ENCODE data around the gene PANK4. TPM values are rescaled to one million over a fixed set of nuclear protein-coding genes. Genes with fewer than 3 reads are reported as not detected.

Gene PANK4
- total RNA-seq, 1 donor from 2014 or later, result 26.3 TPM

DNA sequence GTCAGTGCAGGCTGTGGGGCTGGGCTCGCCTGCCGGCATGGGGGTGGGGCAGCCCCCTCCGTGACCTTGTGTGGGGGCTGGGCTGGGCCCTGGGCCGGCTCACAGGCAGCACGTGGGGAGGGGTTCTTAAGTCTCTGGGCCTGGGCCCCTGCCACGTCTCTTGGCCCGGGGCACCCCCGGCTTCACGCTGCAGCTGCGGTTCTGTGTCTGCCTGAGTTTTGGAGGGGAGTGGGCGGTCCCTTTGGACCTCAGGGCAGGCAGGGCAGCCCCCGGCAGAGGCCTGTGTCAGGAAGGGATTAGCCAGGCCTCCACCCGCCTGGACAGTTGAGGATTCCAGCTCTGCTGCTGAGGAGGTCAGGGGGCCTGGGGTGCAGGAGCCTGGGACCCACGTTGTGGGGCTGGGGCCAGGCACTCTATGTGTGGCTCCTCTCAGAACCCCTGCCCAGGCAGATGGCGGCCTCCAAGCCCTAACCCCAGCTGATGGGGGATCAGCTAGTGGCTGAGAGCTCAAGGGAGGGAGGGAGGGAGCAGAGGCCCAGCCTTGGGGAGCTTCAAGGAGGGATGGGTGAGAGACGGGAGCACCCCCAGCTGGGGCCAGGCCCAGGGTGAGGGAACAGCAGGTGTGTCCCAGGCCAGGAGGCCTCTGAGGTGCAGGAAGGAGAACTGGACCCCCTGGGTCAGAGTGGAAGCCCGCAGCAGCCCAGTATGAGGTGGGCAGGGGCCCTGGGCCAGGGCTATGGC is 52.1 kb downstream of the PANK4 start:
- no peak for TF ChIP-seq EZH2 (IDR thresholded peaks at IDR 0.05; ENCODE audit: insufficient read depth, low read length)
- TF ChIP-seq, protein P1, sequence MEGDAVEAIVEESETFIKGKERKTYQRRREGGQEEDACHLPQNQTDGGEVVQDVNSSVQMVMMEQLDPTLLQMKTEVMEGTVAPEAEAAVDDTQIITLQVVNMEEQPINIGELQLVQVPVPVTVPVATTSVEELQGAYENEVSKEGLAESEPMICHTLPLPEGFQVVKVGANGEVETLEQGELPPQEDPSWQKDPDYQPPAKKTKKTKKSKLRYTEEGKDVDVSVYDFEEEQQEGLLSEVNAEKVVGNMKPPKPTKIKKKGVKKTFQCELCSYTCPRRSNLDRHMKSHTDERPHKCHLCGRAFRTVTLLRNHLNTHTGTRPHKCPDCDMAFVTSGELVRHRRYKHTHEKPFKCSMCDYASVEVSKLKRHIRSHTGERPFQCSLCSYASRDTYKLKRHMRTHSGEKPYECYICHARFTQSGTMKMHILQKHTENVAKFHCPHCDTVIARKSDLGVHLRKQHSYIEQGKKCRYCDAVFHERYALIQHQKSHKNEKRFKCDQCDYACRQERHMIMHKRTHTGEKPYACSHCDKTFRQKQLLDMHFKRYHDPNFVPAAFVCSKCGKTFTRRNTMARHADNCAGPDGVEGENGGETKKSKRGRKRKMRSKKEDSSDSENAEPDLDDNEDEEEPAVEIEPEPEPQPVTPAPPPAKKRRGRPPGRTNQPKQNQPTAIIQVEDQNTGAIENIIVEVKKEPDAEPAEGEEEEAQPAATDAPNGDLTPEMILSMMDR (IDR thresholded peaks at IDR 0.05; ENCODE audit: insufficient read depth, low read depth, low read length), result no peak
- no peaks in the 10 kb centered on the region for H3K4me1 Mint-ChIP-seq (ENCODE audit: low read depth, unreplicated experiment)
- no peaks in the 10 kb centered on the region for H3K36me3 Mint-ChIP-seq (ENCODE audit: low read depth, unreplicated experiment)
- no peaks in the 10 kb centered on the region for H3K36me3 ChIP-seq (ENCODE audit: insufficient read depth, low read length)
- no peak overlapping the region for H3K4me3 Mint-ChIP-seq (ENCODE audit: unreplicated experiment)
- H3K27ac Mint-ChIP-seq (ENCODE audit: unreplicated experiment), result no peak overlapping the region
- no peaks in the 10 kb centered on the region for H3K4me1 ChIP-seq (ENCODE audit: insufficient read depth, low read length)
- H3K9me3 Mint-ChIP-seq (ENCODE audit: unreplicated experiment), result no peaks in the 10 kb centered on the region
- DNase-seq (ENCODE audit: low read depth) (no peak), FAIRE-seq (no peak)
- no peaks in the 10 kb centered on the region for H3K27me3 ChIP-seq (ENCODE audit: insufficient read depth, low read length)
- no peaks in the 10 kb centered on the region for H3K79me2 ChIP-seq (ENCODE audit: insufficient read depth, low read length)
- H3K27ac ChIP-seq (ENCODE audit: low read depth, low read length), result no peak overlapping the region
- no peak overlapping the region for H3K9ac ChIP-seq (ENCODE audit: low read length)
- peaks cover 3% of the 10 kb centered on the region for H3K27me3 Mint-ChIP-seq (ENCODE audit: low read depth, unreplicated experiment)
- H3K4me3 ChIP-seq (ENCODE audit: insufficient read depth, low read depth, low read length), result no peak overlapping the region
- H3K4me2 ChIP-seq (ENCODE audit: low read length), result no peak overlapping the region
- no peak overlapping the region for H2AFZ ChIP-seq (ENCODE audit: low read depth, low read length)
- no peaks in the 10 kb centered on the region for H4K20me1 ChIP-seq (ENCODE audit: insufficient read depth, low read length)
- H3K9me3 ChIP-seq (ENCODE audit: insufficient read depth, low read depth, low read length), result no peaks in the 10 kb centered on the region

DNA sequence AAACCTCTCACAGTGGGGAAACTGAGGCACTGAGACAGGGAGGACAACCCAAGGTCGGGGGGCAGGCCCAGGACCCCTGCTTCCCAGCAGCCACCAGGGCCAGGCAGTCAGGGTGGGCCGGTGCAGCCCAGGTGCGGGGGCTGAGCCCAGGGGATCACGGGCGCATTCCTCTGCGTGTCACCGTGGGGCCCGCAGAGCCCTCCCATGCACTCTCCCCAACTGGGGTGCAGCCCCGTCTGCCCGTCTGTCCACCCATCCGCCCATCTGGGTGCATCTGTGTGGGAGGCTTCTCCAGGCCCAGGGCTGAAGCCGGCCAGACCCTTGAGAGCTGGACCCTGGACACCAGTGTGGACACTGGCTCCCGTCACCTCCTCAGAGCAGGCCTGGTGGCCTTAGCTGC is 53.2 kb downstream of the PANK4 start:
- H3K27me3 ChIP-seq (ENCODE audit: insufficient read depth, low read length), result no peaks in the 10 kb centered on the region
- Mint-ChIP-seq H3K4me1 (ENCODE audit: low read depth, unreplicated experiment) (peaks cover 4% of the 10 kb centered on the region), H3K27ac (ENCODE audit: unreplicated experiment) (no peak overlapping the region), H3K9me3 (ENCODE audit: unreplicated experiment) (no peaks in the 10 kb centered on the region), H3K36me3 (ENCODE audit: low read depth, unreplicated experiment) (no peaks in the 10 kb centered on the region), H3K27me3 (ENCODE audit: low read depth, unreplicated experiment) (peaks cover 3% of the 10 kb centered on the region), H3K4me3 (ENCODE audit: unreplicated experiment) (no peak overlapping the region)
- TF ChIP-seq, protein P1 (IDR thresholded peaks at IDR 0.05; ENCODE audit: insufficient read depth, low read depth, low read length), result no peak
- no peak for TF ChIP-seq EZH2 (IDR thresholded peaks at IDR 0.05; ENCODE audit: insufficient read depth, low read length)
- no peak overlapping the region for H3K4me3 ChIP-seq (ENCODE audit: insufficient read depth, low read depth, low read length)
- no peaks in the 10 kb centered on the region for H3K9me3 ChIP-seq (ENCODE audit: insufficient read depth, low read depth, low read length)
- DNase-seq (ENCODE audit: low read depth) (no peak), FAIRE-seq (no peak)
- H3K4me2 ChIP-seq (ENCODE audit: low read length), result no peak overlapping the region
- no peaks in the 10 kb centered on the region for H3K4me1 ChIP-seq (ENCODE audit: insufficient read depth, low read length)
- no peak overlapping the region for H3K9ac ChIP-seq (ENCODE audit: low read length)
- peaks cover 4% of the 10 kb centered on the region for H4K20me1 ChIP-seq (ENCODE audit: insufficient read depth, low read length)
- no peak overlapping the region for H2AFZ ChIP-seq (ENCODE audit: low read depth, low read length)
- no peaks in the 10 kb centered on the region for H3K79me2 ChIP-seq (ENCODE audit: insufficient read depth, low read length)
- no peaks in the 10 kb centered on the region for H3K36me3 ChIP-seq (ENCODE audit: insufficient read depth, low read length)
- no peak overlapping the region for H3K27ac ChIP-seq (ENCODE audit: low read depth, low read length)

DNA sequence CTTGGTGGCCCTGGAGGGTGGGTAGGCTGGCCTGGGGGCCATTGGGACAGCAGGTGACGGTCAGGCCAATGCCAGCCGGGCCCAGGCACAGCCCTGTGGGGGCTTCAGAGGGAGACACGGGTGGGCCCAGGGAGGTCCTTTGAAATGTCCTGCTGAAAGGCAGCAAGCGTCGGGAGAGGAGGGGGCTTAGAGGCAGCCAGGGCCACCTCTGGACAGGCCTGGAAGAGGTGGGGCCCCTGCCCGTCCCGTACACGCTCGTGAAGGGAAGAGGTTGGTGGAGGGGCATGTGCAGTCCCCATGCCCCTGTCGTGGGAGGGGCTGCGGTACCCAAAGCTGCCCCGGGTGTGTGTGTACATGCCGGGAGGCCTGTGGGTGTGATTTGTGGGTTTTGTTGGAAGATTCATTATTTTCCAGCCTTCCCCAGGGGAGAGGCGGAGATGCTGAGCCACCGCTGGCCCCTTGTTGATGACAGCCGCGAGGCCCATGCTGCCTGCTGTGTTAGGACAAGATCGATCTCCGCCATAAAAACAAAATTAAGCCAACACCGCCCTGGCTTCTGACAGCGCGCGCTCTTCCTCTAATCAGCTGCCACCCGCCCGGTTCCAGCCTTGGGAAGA is 53.7 kb downstream of the PANK4 start:
- no peak for TF ChIP-seq EZH2 (IDR thresholded peaks at IDR 0.05; ENCODE audit: insufficient read depth, low read length)
- TF ChIP-seq, protein P1 (IDR thresholded peaks at IDR 0.05; ENCODE audit: insufficient read depth, low read depth, low read length), result no peak
- Mint-ChIP-seq H3K9me3 (ENCODE audit: unreplicated experiment) (no peaks in the 10 kb centered on the region), H3K27ac (ENCODE audit: unreplicated experiment) (no peak overlapping the region), H3K4me1 (ENCODE audit: low read depth, unreplicated experiment) (peaks cover 4% of the 10 kb centered on the region), H3K36me3 (ENCODE audit: low read depth, unreplicated experiment) (no peaks in the 10 kb centered on the region), H3K27me3 (ENCODE audit: low read depth, unreplicated experiment) (peaks cover 3% of the 10 kb centered on the region), H3K4me3 (ENCODE audit: unreplicated experiment) (no peak overlapping the region)
- H3K27me3 ChIP-seq (ENCODE audit: insufficient read depth, low read length), result no peaks in the 10 kb centered on the region
- FAIRE-seq (no peak), DNase-seq (ENCODE audit: low read depth) (no peak)
- no peaks in the 10 kb centered on the region for H3K4me1 ChIP-seq (ENCODE audit: insufficient read depth, low read length)
- no peaks in the 10 kb centered on the region for H3K79me2 ChIP-seq (ENCODE audit: insufficient read depth, low read length)
- no peaks in the 10 kb centered on the region for H3K36me3 ChIP-seq (ENCODE audit: insufficient read depth, low read length)
- H2AFZ ChIP-seq (ENCODE audit: low read depth, low read length), result no peak overlapping the region
- H3K4me3 ChIP-seq (ENCODE audit: insufficient read depth, low read depth, low read length), result no peak overlapping the region
- no peak overlapping the region for H3K9ac ChIP-seq (ENCODE audit: low read length)
- H3K27ac ChIP-seq (ENCODE audit: low read depth, low read length), result no peak overlapping the region
- H3K4me2 ChIP-seq (ENCODE audit: low read length), result no peak overlapping the region
- H4K20me1 ChIP-seq (ENCODE audit: insufficient read depth, low read length), result peaks cover 6% of the 10 kb centered on the region
- H3K9me3 ChIP-seq (ENCODE audit: insufficient read depth, low read depth, low read length), result no peaks in the 10 kb centered on the region
